GM12878 (cell line): Measurements from ENCODE around the gene STK16. TPM values are rescaled to one million over a fixed set of nuclear protein-coding genes. Genes with fewer than 3 reads are reported as not detected.

ENCODE experiments used
- BHLHE40 ChIP-seq, 2 experiments: fragments of 450-650 bp in 1 of 2; IDR thresholded peaks; 2 replicates each; pipeline ENCODE4 v1.6.1; 2011 to 2017; ENCODE audit warnings: low read depth in 2 of 2, borderline replicate concordance in 1 of 2, improper control_type of control experiment in 1 of 2, low read length in 1 of 2, mild to moderate bottlenecking in 1 of 2
- CEBPB ChIP-seq, 2 experiments: fragments of 150-350 bp in 1 of 2; IDR thresholded peaks; 2 replicates each; pipeline ENCODE4 v1.6.1; 2012 to 2014; ENCODE audit warnings: low read depth in 2 of 2, low read length in 2 of 2, borderline replicate concordance in 1 of 2, inconsistent platforms in 1 of 2
- CHD1 ChIP-seq: IDR thresholded peaks from 2 replicates; pipeline ENCODE4 v1.6.1; 2012; ENCODE audit warnings: low read depth, low read length, improper control_type of control experiment
- CREM ChIP-seq: IDR thresholded peaks from 2 replicates; pipeline ENCODE4 v1.6.1; 2014; ENCODE audit warnings: antibody characterized with exemption, low read depth
- EZH2 ChIP-seq: IDR thresholded peaks from 2 replicates; pipeline ENCODE4 v1.6.1; 2012; ENCODE audit warnings: low read depth, mild to moderate bottlenecking, control low read depth, inconsistent platforms, low read length, borderline replicate concordance; ENCODE audit not compliant: control insufficient read depth
- KDM1A ChIP-seq: fragments of 200-600 bp; sonication (generic); IDR thresholded peaks from 2 replicates; pipeline ENCODE4 v1.6.1; 2016; ENCODE audit warnings: borderline replicate concordance
- KLF5 ChIP-seq: fragments of 450-650 bp; IDR thresholded peaks from 2 replicates; pipeline ENCODE4 v1.6.1; 2014; ENCODE audit warnings: mild to moderate bottlenecking; ENCODE audit not compliant: partially characterized antibody
- MTA2 ChIP-seq: fragments of 450-650 bp; IDR thresholded peaks from 2 replicates; pipeline ENCODE4 v1.6.1; 2016; ENCODE audit warnings: low read depth, mild to moderate bottlenecking, moderate library complexity
- MTA3 ChIP-seq: IDR thresholded peaks from 2 replicates; pipeline ENCODE4 v1.6.1; 2012; ENCODE audit warnings: low read length, inconsistent platforms, borderline replicate concordance
- NFIC ChIP-seq: IDR thresholded peaks from 2 replicates; pipeline ENCODE4 v1.6.1; 2012; ENCODE audit warnings: low read depth, mild to moderate bottlenecking, inconsistent platforms, low read length, moderate library complexity
- RAD51 ChIP-seq: fragments of 450-650 bp; IDR thresholded peaks from 2 replicates; pipeline ENCODE4 v1.6.1; 2016; ENCODE audit warnings: moderate library complexity, mild to moderate bottlenecking, inconsistent platforms
- RELA ChIP-seq: fragments of 450-650 bp; IDR thresholded peaks from 2 replicates; pipeline ENCODE4 v1.8.0; 2014; ENCODE audit warnings: borderline replicate concordance; ENCODE audit not compliant: partially characterized antibody
- SIN3A ChIP-seq: IDR thresholded peaks from 2 replicates; pipeline ENCODE4 v1.6.1; 2012; ENCODE audit warnings: low read depth, low read length, improper control_type of control experiment
- TARDBP ChIP-seq: IDR thresholded peaks from 2 replicates; pipeline ENCODE4 v1.6.1; 2016; ENCODE audit warnings: borderline replicate concordance
- YBX1 ChIP-seq: fragments of 450-650 bp; IDR thresholded peaks from 2 replicates; pipeline ENCODE4 v1.6.1; 2016; ENCODE audit warnings: antibody characterized with exemption
- ZNF384 ChIP-seq: IDR thresholded peaks from 2 replicates; pipeline ENCODE4 v1.6.1; 2012; ENCODE audit warnings: low read depth, mild to moderate bottlenecking, low read length, improper control_type of control experiment, borderline replicate concordance
- ZZZ3 ChIP-seq: IDR thresholded peaks from 2 replicates; pipeline ENCODE4 v1.6.1; 2011; ENCODE audit warnings: low read depth; ENCODE audit not compliant: control insufficient read depth, insufficient read length
- polyA plus RNA-seq, 11 experiments: library from polyadenylated mRNA; depleted of rRNA in 4 of 11; unstranded in 6 of 11; stranded (reverse) in 5 of 11; fragments of >200 nt; fragmentation: Nextera tagmentation in 4 of 11; fragmentation: Illumina TruSeq in 1 of 11; extraction: Ambion mirVana in 4 of 11; extraction: Trizol in 1 of 11; gene quantifications; 1 replicate in 1 of 11; 2 replicates in 10 of 11; pipeline versions ENCODE4 v1.2.1 to v1.2.3, GENCODE V29; 2011 to 2016; ENCODE audit warnings: inconsistent platforms in 2 of 11, missing spikeins in 2 of 11, low read depth in 1 of 11
- total RNA-seq, 4 experiments: library from RNA; depleted of rRNA in 3 of 4; stranded (reverse); fragments of >200 nt in 3 of 4; fragmentation: Illumina TruSeq in 1 of 4; extraction: Trizol in 1 of 4; gene quantifications; 2 replicates each; pipeline versions ENCODE4 v1.2.1 to v1.2.3, GENCODE V29; 2013 to 2021
- TF ChIP-seq, protein P1 (sequence below): IDR thresholded peaks from 2 replicates; pipeline ENCODE4 v1.6.1; 2012; ENCODE audit warnings: improper control_type of control experiment, low read depth, low read length; ENCODE audit not compliant: insufficient replicate concordance
- TF ChIP-seq, protein P2 (sequence below): IDR thresholded peaks from 2 replicates; pipeline ENCODE4 v1.6.1; 2012; ENCODE audit warnings: low read depth, low read length, improper control_type of control experiment
- TF ChIP-seq, protein P3 (sequence below): IDR thresholded peaks from 2 replicates; pipeline ENCODE4 v1.6.1; 2012; ENCODE audit warnings: mild to moderate bottlenecking, low read depth, low read length

STK16 gene
- total and polyA plus RNA-seq, 10 of the 15 experiments (the other 5 are each of a cell fraction or from before 2014, with no cell fraction given) = 4.3 to 50.1 (median 17.9) TPM

DNA sequence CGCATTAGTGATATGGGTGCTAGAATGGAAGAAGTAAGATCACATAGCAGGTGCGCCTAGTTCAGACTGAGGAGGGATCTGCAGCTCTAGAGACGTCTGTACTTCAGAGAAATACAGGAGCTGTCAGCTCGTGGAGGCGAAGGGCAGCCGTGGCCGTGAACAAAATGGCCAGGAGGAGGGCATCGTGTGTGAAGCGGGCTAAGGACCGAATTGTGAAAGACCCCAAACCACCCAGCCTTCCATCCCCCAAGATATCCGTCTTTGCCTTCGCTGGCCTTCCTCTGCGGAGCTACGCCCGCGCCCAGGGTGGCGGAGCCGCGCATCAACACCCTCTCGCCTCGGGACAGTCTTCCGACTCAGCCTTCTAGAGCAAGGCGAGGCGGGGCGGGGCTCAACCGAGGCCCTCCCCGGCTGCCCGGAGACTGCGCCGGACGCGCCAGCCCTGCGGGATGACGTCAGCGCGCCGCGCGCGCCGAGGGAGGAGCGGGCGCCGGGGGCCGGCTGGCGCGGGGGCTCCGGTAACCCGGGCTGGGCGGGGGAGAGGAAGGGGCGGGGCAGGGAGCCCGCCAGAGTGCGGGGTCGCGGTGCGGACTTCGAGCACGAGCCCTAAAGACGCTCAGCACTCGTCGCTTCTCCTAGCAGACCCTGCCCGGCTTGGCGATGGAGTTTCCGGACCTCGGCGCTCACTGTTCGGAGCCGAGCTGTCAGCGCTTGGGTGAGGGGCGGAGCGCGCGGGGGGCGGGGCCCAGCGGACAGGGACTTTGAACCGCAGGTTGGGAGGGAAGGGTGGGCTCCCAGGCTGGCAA is 38.7 kb upstream of the STK16 start, which contains the start of gene ZFAND2B (continued):
- TF ChIP-seq RELA (peak; percentile 45), CREM (peak; percentile 66; the same call in 1 of the 2 replicates), BHLHE40 (IDR thresholded peaks at IDR 0.05; ENCODE audit: borderline replicate concordance in 1 of 2, low read depth in 2 of 2, low read length in 1 of 2) (0 out of 4 replicates have a peak, but pooled peaks of 1 of the 2 experiments have one; percentile 55), NFIC (no peak), ZNF384 (no peak), CEBPB (IDR thresholded peaks at IDR 0.05; ENCODE audit: borderline replicate concordance in 1 of 2, low read depth in 2 of 2, low read length in 2 of 2) (no peak), KDM1A (no peak), EZH2 (no peak), YBX1 (no peak), MTA3 (no peak; the same call in 1 of the 2 replicates), MTA2 (no peak), ZZZ3 (no peak), KLF5 (no peak), SIN3A (peak; percentile 40; the same call in 1 of the 2 replicates), CHD1 (no peak), RAD51 (no peak), TARDBP (no peak)
- TF ChIP-seq, protein P1, sequence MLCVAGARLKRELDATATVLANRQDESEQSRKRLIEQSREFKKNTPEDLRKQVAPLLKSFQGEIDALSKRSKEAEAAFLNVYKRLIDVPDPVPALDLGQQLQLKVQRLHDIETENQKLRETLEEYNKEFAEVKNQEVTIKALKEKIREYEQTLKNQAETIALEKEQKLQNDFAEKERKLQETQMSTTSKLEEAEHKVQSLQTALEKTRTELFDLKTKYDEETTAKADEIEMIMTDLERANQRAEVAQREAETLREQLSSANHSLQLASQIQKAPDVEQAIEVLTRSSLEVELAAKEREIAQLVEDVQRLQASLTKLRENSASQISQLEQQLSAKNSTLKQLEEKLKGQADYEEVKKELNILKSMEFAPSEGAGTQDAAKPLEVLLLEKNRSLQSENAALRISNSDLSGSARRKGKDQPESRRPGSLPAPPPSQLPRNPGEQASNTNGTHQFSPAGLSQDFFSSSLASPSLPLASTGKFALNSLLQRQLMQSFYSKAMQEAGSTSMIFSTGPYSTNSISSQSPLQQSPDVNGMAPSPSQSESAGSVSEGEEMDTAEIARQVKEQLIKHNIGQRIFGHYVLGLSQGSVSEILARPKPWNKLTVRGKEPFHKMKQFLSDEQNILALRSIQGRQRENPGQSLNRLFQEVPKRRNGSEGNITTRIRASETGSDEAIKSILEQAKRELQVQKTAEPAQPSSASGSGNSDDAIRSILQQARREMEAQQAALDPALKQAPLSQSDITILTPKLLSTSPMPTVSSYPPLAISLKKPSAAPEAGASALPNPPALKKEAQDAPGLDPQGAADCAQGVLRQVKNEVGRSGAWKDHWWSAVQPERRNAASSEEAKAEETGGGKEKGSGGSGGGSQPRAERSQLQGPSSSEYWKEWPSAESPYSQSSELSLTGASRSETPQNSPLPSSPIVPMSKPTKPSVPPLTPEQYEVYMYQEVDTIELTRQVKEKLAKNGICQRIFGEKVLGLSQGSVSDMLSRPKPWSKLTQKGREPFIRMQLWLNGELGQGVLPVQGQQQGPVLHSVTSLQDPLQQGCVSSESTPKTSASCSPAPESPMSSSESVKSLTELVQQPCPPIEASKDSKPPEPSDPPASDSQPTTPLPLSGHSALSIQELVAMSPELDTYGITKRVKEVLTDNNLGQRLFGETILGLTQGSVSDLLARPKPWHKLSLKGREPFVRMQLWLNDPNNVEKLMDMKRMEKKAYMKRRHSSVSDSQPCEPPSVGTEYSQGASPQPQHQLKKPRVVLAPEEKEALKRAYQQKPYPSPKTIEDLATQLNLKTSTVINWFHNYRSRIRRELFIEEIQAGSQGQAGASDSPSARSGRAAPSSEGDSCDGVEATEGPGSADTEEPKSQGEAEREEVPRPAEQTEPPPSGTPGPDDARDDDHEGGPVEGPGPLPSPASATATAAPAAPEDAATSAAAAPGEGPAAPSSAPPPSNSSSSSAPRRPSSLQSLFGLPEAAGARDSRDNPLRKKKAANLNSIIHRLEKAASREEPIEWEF = no peak
- TF ChIP-seq, protein P2, sequence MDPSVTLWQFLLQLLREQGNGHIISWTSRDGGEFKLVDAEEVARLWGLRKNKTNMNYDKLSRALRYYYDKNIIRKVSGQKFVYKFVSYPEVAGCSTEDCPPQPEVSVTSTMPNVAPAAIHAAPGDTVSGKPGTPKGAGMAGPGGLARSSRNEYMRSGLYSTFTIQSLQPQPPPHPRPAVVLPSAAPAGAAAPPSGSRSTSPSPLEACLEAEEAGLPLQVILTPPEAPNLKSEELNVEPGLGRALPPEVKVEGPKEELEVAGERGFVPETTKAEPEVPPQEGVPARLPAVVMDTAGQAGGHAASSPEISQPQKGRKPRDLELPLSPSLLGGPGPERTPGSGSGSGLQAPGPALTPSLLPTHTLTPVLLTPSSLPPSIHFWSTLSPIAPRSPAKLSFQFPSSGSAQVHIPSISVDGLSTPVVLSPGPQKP = 0 out of 2 replicates have a peak, but pooled peaks have one; percentile 13
- TF ChIP-seq, protein P3, sequence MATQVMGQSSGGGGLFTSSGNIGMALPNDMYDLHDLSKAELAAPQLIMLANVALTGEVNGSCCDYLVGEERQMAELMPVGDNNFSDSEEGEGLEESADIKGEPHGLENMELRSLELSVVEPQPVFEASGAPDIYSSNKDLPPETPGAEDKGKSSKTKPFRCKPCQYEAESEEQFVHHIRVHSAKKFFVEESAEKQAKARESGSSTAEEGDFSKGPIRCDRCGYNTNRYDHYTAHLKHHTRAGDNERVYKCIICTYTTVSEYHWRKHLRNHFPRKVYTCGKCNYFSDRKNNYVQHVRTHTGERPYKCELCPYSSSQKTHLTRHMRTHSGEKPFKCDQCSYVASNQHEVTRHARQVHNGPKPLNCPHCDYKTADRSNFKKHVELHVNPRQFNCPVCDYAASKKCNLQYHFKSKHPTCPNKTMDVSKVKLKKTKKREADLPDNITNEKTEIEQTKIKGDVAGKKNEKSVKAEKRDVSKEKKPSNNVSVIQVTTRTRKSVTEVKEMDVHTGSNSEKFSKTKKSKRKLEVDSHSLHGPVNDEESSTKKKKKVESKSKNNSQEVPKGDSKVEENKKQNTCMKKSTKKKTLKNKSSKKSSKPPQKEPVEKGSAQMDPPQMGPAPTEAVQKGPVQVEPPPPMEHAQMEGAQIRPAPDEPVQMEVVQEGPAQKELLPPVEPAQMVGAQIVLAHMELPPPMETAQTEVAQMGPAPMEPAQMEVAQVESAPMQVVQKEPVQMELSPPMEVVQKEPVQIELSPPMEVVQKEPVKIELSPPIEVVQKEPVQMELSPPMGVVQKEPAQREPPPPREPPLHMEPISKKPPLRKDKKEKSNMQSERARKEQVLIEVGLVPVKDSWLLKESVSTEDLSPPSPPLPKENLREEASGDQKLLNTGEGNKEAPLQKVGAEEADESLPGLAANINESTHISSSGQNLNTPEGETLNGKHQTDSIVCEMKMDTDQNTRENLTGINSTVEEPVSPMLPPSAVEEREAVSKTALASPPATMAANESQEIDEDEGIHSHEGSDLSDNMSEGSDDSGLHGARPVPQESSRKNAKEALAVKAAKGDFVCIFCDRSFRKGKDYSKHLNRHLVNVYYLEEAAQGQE = no peak
